Endothelial cell of umbilical vein (primary cell): ENCODE measurements around the gene LRP1B. TPM values are rescaled to one million over a fixed set of nuclear protein-coding genes. Genes with fewer than 3 reads are reported as not detected.

Experiments
- BruUV-seq: library from RNA; stranded (reverse); fragments of 400-500 nt; replicated peaks from 2 replicates; lab custom pipeline; 2021; lab: Mats Ljungman, UMichigan
- CTCF ChIA-PET: fragments of 300-600, 350-600 bp; sonication (Branson Sonifier 250); formaldehyde crosslinking; loops from one replicate; lab custom pipeline; 2021; ENCODE audit warnings: antibody characterized with exemption, inconsistent platforms; lab: Charles Lee
- POLR2A ChIA-PET: fragments of 300-600, 350-600 bp; sonication (Branson Sonifier 250); formaldehyde crosslinking; loops from one replicate; lab custom pipeline; 2021; ENCODE audit warnings: antibody characterized with exemption, inconsistent platforms; lab: Charles Lee
- DNase-seq: peaks from one replicate; pipeline ENCODE4 v3.0.0-alpha.2; 2011; ENCODE audit warnings: low read depth, low spot score
- FAIRE-seq: peaks from 2 replicates; lab custom pipeline; 2011; peaks lifted over from hg19 to GRCh38; lab: Jason Lieb, UNC
- H2AFZ ChIP-seq: 2 replicates; pipeline ENCODE4 v1.6.0; 2012; ENCODE audit warnings: low read depth, low read length, control low read depth, inconsistent platforms
- H3K27ac ChIP-seq: 2 replicates; pipeline ENCODE4 v1.5.1; 2011; ENCODE audit warnings: low read depth, mild to moderate bottlenecking, control low read depth, low read length, moderate library complexity; ENCODE audit not compliant: insufficient read depth
- H3K27me3 ChIP-seq, 2 experiments: 2 replicates each; pipeline versions ENCODE4 v1.6.0 to v1.6.1; 2011; ENCODE audit warnings: low read length in 2 of 2, mixed read lengths in 1 of 2; ENCODE audit not compliant: control insufficient read depth in 2 of 2, insufficient read depth in 2 of 2
- H3K36me3 ChIP-seq, 2 experiments: 2 replicates in 1 of 2; 3 replicates in 1 of 2; pipeline ENCODE4 v1.5.1; 2011; ENCODE audit warnings: low read length in 2 of 2, mild to moderate bottlenecking in 1 of 2, moderate library complexity in 1 of 2; ENCODE audit not compliant: control insufficient read depth in 2 of 2, insufficient read depth in 2 of 2; ENCODE audit errors: extremely low read depth in 1 of 2
- H3K4me1 ChIP-seq: 3 replicates; pipeline ENCODE4 v1.5.1; 2011; ENCODE audit warnings: mild to moderate bottlenecking, low read length; ENCODE audit not compliant: control insufficient read depth, insufficient read depth; ENCODE audit errors: extremely low read depth
- H3K4me2 ChIP-seq: 2 replicates; pipeline ENCODE4 v1.6.1; 2011; ENCODE audit warnings: low read length, control low read depth, mixed read lengths; ENCODE audit not compliant: insufficient read depth
- H3K4me3 ChIP-seq, 3 experiments: fragments of 200-600 bp in 1 of 3; sonication (generic), shearing (Covaris generic) in 1 of 3; replicated peaks in 1 of 3; 2 replicates each; pipeline ENCODE4 v1.5.1; 2011 to 2016; ENCODE audit warnings: control low read depth in 3 of 3, low read length in 3 of 3, mild to moderate bottlenecking in 2 of 3, inconsistent platforms in 1 of 3, low read depth in 1 of 3, moderate library complexity in 1 of 3; ENCODE audit not compliant: insufficient read depth in 1 of 3
- H3K79me2 ChIP-seq: 2 replicates; pipeline ENCODE4 v1.6.0; 2012; ENCODE audit warnings: low read length, inconsistent platforms; ENCODE audit not compliant: control insufficient read depth, insufficient read depth
- H3K9ac ChIP-seq: replicated peaks from 2 replicates; pipeline ENCODE3; 2011; ENCODE audit warnings: low read length, control low read depth; ENCODE audit not compliant: insufficient read depth; ENCODE audit errors: extremely low read depth
- H3K9me1 ChIP-seq: replicated peaks from 3 replicates; pipeline ENCODE4 v1.6.0; 2011; ENCODE audit warnings: mild to moderate bottlenecking, low read length; ENCODE audit not compliant: control insufficient read depth, insufficient read depth; ENCODE audit errors: extremely low read depth
- H3K9me3 ChIP-seq: replicated peaks from 2 replicates; pipeline ENCODE4 v1.5.1; 2012; ENCODE audit warnings: low read length, inconsistent platforms; ENCODE audit not compliant: control insufficient read depth, insufficient read depth
- H4K20me1 ChIP-seq: replicated peaks from 2 replicates; pipeline ENCODE3; 2011; ENCODE audit warnings: mild to moderate bottlenecking, low read length; ENCODE audit not compliant: control insufficient read depth, insufficient read depth; ENCODE audit errors: extremely low read depth
- EZH2 ChIP-seq: IDR thresholded peaks from 2 replicates; pipeline ENCODE4 v1.6.1; 2012; ENCODE audit warnings: borderline replicate concordance, low read depth, mild to moderate bottlenecking, moderate library complexity, low read length, inconsistent platforms; ENCODE audit not compliant: severe bottlenecking
- FOS ChIP-seq: IDR thresholded peaks from 2 replicates; pipeline ENCODE4 v1.6.1; 2011; ENCODE audit warnings: mild to moderate bottlenecking, low read length, moderate library complexity, borderline replicate concordance; ENCODE audit not compliant: insufficient read depth
- GATA2 ChIP-seq: IDR thresholded peaks from 2 replicates; pipeline ENCODE4 v1.7.0; 2011; ENCODE audit warnings: low read depth, mild to moderate bottlenecking, moderate library complexity, mixed read lengths, low read length; ENCODE audit not compliant: insufficient read length, insufficient read depth
- JUN ChIP-seq: IDR thresholded peaks from 2 replicates; pipeline ENCODE4 v1.6.1; 2011; ENCODE audit warnings: borderline replicate concordance, low read depth; ENCODE audit not compliant: insufficient read length, insufficient read depth
- MYC ChIP-seq: IDR thresholded peaks from one replicate; pipeline ENCODE4 v1.6.1; 2011; ENCODE audit warnings: mild to moderate bottlenecking, low read depth, low read length
- POLR2A ChIP-seq: IDR thresholded peaks from 2 replicates; pipeline ENCODE4 v1.6.1; 2012; ENCODE audit warnings: low read depth, mild to moderate bottlenecking, control low read depth, low read length
- POLR2AphosphoS5 ChIP-seq: IDR thresholded peaks from 2 replicates; pipeline ENCODE4 v1.6.1; 2012; ENCODE audit warnings: low read depth, mild to moderate bottlenecking, control low read depth, low read length, moderate library complexity; ENCODE audit not compliant: insufficient read depth
- dilution Hi-C: fragments of 300-500 bp; cut with MboI; formaldehyde crosslinking; loops from one replicate; pipeline ENCODE4 v1.15.0; 2019; ENCODE audit warnings: low sequenced_read_pairs; ENCODE audit not compliant: extremely low pct_ligation_motif_present
- intact Hi-C: fragments of 100-400 bp; cut with micrococcal nuclease; formaldehyde crosslinking; loops from one replicate; pipeline ENCODE4 v1.10.0; 2022
- polyA plus RNA-seq, 4 experiments: library from polyadenylated mRNA; depleted of rRNA in 3 of 4; stranded (reverse) in 3 of 4; unstranded in 1 of 4; fragments of >200 nt; gene quantifications; 2 replicates each; pipeline versions ENCODE4 v1.2.1 to v1.2.3, GENCODE V29; 2011 to 2012; ENCODE audit warnings: missing spikeins in 1 of 4
- total RNA-seq: library from RNA; stranded (reverse); gene quantifications from 2 replicates; pipeline ENCODE4 v1.2.3, GENCODE V29; 2021
- TF ChIP-seq, protein P1 (sequence below): IDR thresholded peaks from 2 replicates; pipeline ENCODE4 v1.6.1; 2011; ENCODE audit not compliant: insufficient read depth, insufficient read length
- TF ChIP-seq, protein P2 (sequence below), 2 donors: IDR thresholded peaks; 1 replicate in 1 of 2; 2 replicates in 1 of 2; pipeline ENCODE4 v1.5.1; 2011; ENCODE audit warnings: low read length in 2 of 2, mild to moderate bottlenecking in 2 of 2, moderate library complexity in 2 of 2, control low read depth in 1 of 2, inconsistent platforms in 1 of 2, low read depth in 1 of 2; ENCODE audit not compliant: insufficient read depth in 1 of 2; ENCODE audit errors: extremely low read depth in 1 of 2

Gene LRP1B
- total and polyA plus RNA-seq, 2 donors (not counting 3 experiments of a cell fraction or from before 2014, with no cell fraction given), result 0.03 to 0.07 TPM

DNA sequence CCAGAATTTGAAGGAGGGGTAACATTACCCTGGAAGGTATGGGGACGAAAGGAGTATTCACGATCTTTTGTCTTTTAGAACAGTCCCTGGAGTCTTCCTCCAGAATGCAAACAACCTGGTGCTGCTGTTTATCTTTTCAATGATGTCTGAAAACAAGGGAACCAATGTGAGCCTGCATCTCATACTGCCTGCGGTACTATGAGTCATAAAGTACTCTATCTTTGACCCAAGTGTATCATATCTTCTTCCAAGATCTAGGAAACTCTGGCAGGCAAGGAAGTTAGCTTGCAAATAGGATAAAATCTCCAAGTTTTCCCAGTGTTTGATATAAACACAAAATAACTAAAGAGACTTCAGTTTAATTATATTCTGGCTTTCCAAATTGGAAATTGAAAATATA is 968.5 kb downstream of the LRP1B start:
- H3K9ac ChIP-seq, result no peak overlapping the region
- no peaks in the 10 kb centered on the region for H3K9me3 ChIP-seq
- TF ChIP-seq POLR2AphosphoS5 (no peak), POLR2A (no peak), FOS (no peak), EZH2 (no peak), JUN (no peak), MYC (no peak), GATA2 (no peak)
- TF ChIP-seq, protein P1, sequence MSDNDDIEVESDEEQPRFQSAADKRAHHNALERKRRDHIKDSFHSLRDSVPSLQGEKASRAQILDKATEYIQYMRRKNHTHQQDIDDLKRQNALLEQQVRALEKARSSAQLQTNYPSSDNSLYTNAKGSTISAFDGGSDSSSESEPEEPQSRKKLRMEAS, result no peak
- TF ChIP-seq, protein P2, sequence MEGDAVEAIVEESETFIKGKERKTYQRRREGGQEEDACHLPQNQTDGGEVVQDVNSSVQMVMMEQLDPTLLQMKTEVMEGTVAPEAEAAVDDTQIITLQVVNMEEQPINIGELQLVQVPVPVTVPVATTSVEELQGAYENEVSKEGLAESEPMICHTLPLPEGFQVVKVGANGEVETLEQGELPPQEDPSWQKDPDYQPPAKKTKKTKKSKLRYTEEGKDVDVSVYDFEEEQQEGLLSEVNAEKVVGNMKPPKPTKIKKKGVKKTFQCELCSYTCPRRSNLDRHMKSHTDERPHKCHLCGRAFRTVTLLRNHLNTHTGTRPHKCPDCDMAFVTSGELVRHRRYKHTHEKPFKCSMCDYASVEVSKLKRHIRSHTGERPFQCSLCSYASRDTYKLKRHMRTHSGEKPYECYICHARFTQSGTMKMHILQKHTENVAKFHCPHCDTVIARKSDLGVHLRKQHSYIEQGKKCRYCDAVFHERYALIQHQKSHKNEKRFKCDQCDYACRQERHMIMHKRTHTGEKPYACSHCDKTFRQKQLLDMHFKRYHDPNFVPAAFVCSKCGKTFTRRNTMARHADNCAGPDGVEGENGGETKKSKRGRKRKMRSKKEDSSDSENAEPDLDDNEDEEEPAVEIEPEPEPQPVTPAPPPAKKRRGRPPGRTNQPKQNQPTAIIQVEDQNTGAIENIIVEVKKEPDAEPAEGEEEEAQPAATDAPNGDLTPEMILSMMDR (IDR thresholded peaks at IDR 0.05; ENCODE audit: extremely low read depth in 1 of 2, insufficient read depth in 1 of 2, low read depth in 1 of 2, low read length in 2 of 2), result no peak
- H3K9me1 ChIP-seq, result no peaks in the 10 kb centered on the region
- DNase-seq (no peak), FAIRE-seq (no peak)
- intact Hi-C loops, result no loop called here
- H2AFZ ChIP-seq, result no peak overlapping the region
- ChIA-PET POLR2A (no interaction called here), CTCF (interaction anchor here (0.6 kb wide), 2 partner anchors 17 to 22 kb away, joined by 3 read pairs; no protein-coding TSS in a partner anchor)
- BruUV-seq, result no TSS peak
- H3K27me3 ChIP-seq, result no peaks in the 10 kb centered on the region
- H3K4me2 ChIP-seq, result no peak overlapping the region
- no peaks in the 10 kb centered on the region for H3K4me1 ChIP-seq
- dilution Hi-C loops, result no loop called here
- no peaks in the 10 kb centered on the region for H3K79me2 ChIP-seq
- H3K4me3 ChIP-seq, result no peak overlapping the region
- no peak overlapping the region for H3K27ac ChIP-seq
- no peaks in the 10 kb centered on the region for H3K36me3 ChIP-seq
- H4K20me1 ChIP-seq, result no peaks in the 10 kb centered on the region
